ENCODE results near the gene NOS3.

Gene NOS3

GRCh38 chr7:150990416-150991186 is at the start of gene NOS3:
NOS3 (plus strand) TSS chr7:150991017; CDS start chr7:150993804, 2,787 bp downstream.
- H3K27ac ChIP-seq, result no peak within 1 kb of the TSS
- no peak for TF ChIP-seq CTCF (conservative IDR thresholded peaks at IDR 0.05)

- no peak for TF ChIP-seq CTCF (conservative IDR thresholded peaks at IDR 0.05)
- H3K27ac ChIP-seq, result no peak overlapping the region
Measured at GRCh38 chr7:150941351-150942000, 49.3 kb upstream of the NOS3 start.

GRCh38 chr7:150942001-150942590 is 48.7 kb upstream of the NOS3 start:
- TF ChIP-seq CTCF (conservative IDR thresholded peaks at IDR 0.05), result no peak
- H3K27ac ChIP-seq, result no peak overlapping the region

GRCh38 chr7:150942591-150943452 is 48.0 kb upstream of the NOS3 start:
- H3K27ac ChIP-seq, result no peak overlapping the region
- TF ChIP-seq CTCF (conservative IDR thresholded peaks at IDR 0.05), result no peak

GRCh38 chr7:150943453-150943814 is 47.4 kb upstream of the NOS3 start:
- H3K27ac ChIP-seq, result no peak overlapping the region
- no peak for TF ChIP-seq CTCF (conservative IDR thresholded peaks at IDR 0.05)

GRCh38 chr7:150944066-150945042 is 46.5 kb upstream of the NOS3 start:
- no peak for TF ChIP-seq CTCF (conservative IDR thresholded peaks at IDR 0.05)
- no peak overlapping the region for H3K27ac ChIP-seq

Measured in VCaP (cell line).